Kidney (tissue), 14 donors: ENCODE data around the gene COQ7. TPM values are rescaled to one million over a fixed set of nuclear protein-coding genes. Genes with fewer than 3 reads are reported as not detected.

ENCODE experiments used
- DNase-seq, 5 donors: peaks; one replicate each; pipeline ENCODE4 v3.0.0-alpha.2; 2013 to 2020
- FAIRE-seq: peaks from 2 replicates; lab custom pipeline; 2012; peaks lifted over from hg19 to GRCh38; lab: Jason Lieb, UNC
- H3K27ac ChIP-seq, 2 donors: one replicate each; pipeline ENCODE4 v1.7.0; 2013; ENCODE audit warnings: low read depth in 2 of 2, low read length in 2 of 2, inconsistent platforms in 1 of 2
- H3K27me3 ChIP-seq: one replicate; pipeline ENCODE4 v1.7.1; 2013; ENCODE audit warnings: low read length, inconsistent platforms; ENCODE audit not compliant: control insufficient read depth, insufficient read depth
- H3K36me3 ChIP-seq, 3 donors: one replicate each; pipeline versions ENCODE4 v1.7.0 to v1.7.1; 2013; ENCODE audit warnings: low read length in 3 of 3, control low read depth in 1 of 3, inconsistent platforms in 1 of 3; ENCODE audit not compliant: insufficient read depth in 3 of 3, control insufficient read depth in 2 of 3
- H3K4me1 ChIP-seq, 3 donors: one replicate each; pipeline versions ENCODE4 v1.7.0 to v1.7.1; 2013; ENCODE audit warnings: low read length in 3 of 3, inconsistent platforms in 1 of 3, low read depth in 1 of 3; ENCODE audit not compliant: control insufficient read depth in 2 of 3, insufficient read depth in 2 of 3
- H3K4me3 ChIP-seq, 3 donors: one replicate each; pipeline versions ENCODE4 v1.7.0 to v1.8.1; 2013; ENCODE audit warnings: low read length in 3 of 3, control low read depth in 1 of 3, inconsistent platforms in 1 of 3
- H3K9ac ChIP-seq, 3 donors: one replicate each; pipeline versions ENCODE4 v1.7.0 to v1.7.1; 2013; ENCODE audit warnings: low read length in 3 of 3, control low read depth in 1 of 3, inconsistent platforms in 1 of 3
- H3K9me3 ChIP-seq, 3 donors: one replicate each; pipeline versions ENCODE4 v1.7.0 to v1.7.1; 2013; ENCODE audit warnings: low read length in 3 of 3, control low read depth in 1 of 3, inconsistent platforms in 1 of 3; ENCODE audit not compliant: control insufficient read depth in 2 of 3, insufficient read depth in 1 of 3
- CTCF ChIP-seq: IDR thresholded peaks from 3 replicates; pipeline ENCODE4 v1.5.1; 2012; ENCODE audit warnings: mild to moderate bottlenecking, moderate library complexity, borderline replicate concordance; ENCODE audit not compliant: insufficient read depth; ENCODE audit errors: extremely low read depth
- intact Hi-C: fragments of 100-400 bp; cut with DNase I; formaldehyde crosslinking; loops from one replicate; pipeline ENCODE4 v1.11.1; 2022
- polyA plus RNA-seq: library from polyadenylated mRNA; stranded (reverse); fragments of 350-450 nt; fragmentation: Illumina TruSeq; extraction: RNeasy Lipid Tissue Mini Kit (QIAGEN cat#74804); gene quantifications from one replicate; pipeline ENCODE4 v1.2.3, GENCODE V29; 2014; ENCODE audit warnings: low read depth, low replicate concordance; ENCODE audit not compliant: insufficient read depth
- total RNA-seq: library from RNA; stranded (reverse); fragmentation: NEBNext Ultra II Directional; extraction: Animal tissue kit (Norgen Biotek cat#: 25700); gene quantifications from one replicate; pipeline ENCODE4 v1.2.1, GENCODE V29; 2021
- donor health status: control.
- donor health status: control.
- donor health status: control.
- donor health status: control.
- donor health status: control.
- donor health status: DM: yes; HTN: yes; CAD: no.
- donor health status: Normal renal cell carcinoma (clear cell type).

The COQ7 gene
- total and polyA plus RNA-seq, 2 donors from 2014 or later, result 18.8 to 32.5 TPM

DNA sequence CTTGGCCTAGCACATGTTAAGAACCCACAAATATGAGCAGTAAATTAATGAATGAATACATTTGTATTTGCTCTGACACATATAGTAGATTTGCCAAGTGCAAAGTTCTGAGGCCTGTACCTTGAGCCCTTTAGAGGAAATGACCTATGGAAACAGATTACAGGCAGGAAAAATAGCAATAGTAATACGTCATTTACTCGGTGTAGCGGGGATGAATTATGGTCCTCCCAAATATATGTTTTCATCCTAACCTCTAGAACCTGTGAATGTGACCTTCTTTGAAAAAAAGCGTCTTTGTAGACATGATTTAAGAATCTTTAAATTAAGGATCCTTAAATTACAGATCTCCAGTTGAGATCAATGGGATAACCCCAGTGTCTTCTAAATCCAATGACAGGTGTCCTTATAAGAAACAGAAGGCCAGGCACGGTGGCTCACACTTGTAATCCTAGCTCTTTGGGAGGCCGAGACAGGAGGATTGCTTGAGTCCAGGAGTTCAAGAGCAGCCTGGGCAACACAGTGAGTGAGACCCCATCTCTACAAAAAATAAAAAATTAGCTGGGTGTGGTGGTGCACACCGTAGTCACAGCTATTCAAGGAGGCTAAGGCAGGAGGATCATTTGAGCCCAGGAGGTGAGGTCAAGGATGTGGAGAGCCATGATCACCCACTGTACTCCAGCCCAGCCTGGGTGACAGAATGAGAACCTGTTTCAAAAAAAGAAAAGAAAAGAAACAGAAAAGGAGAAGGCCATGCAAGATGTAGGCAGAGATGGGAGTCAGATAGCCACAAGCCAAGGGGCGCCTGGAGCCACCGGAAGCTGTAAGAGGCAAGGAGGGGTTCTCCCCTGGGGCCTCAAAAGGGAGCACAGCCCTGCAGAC lies 41.2 kb downstream of the COQ7 start:
- Histone ChIP-seq H3K9ac (no peak overlapping the region), H3K27ac (no peak overlapping the region), H3K36me3 (no peaks in the 10 kb centered on the region), H3K27me3 (no peaks in the 10 kb centered on the region), H3K9me3 (no peaks in the 10 kb centered on the region), H3K4me1 (peaks cover 0 to 11% (median 4%) of the 10 kb centered on the region in 3 donors), H3K4me3 (no peak overlapping the region)
- FAIRE-seq (no peak), DNase-seq (no peak)
- no peak for TF ChIP-seq CTCF
- intact Hi-C loops, result no loop called here

DNA sequence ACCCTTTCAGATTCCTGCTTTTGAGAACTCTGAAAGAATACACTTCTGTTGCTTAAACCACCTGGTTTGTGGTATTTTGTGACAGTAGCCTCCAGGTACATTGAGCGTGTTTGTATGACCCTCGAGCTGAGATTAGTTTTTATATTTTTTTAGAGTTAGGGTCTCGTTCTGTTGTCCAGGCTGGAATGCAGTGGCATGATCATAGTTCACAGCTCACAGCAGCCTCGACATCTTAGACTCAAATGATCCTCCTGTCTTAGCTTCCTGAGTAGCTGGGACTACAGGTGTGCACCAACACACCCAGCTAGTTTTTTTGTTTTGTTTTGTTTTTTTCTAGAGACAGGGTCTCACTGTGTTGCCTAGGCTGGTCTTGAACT lies 41.9 kb downstream of the COQ7 start:
- DNase-seq, result no peak
- Histone ChIP-seq H3K9me3 (no peaks in the 10 kb centered on the region), H3K27me3 (no peaks in the 10 kb centered on the region), H3K27ac (no peak overlapping the region), H3K9ac (no peak overlapping the region), H3K4me1 (peaks cover 0 to 11% (median 4%) of the 10 kb centered on the region in 3 donors), H3K36me3 (no peaks in the 10 kb centered on the region), H3K4me3 (no peak overlapping the region)
- no peak for TF ChIP-seq CTCF
- intact Hi-C loops, result no loop called here
- FAIRE-seq, result no peak

GRCh38 chr16:19110537-19111360 lies 43.3 kb downstream of the COQ7 start:
- no peak overlapping the region for H3K27ac ChIP-seq
- H3K27me3 ChIP-seq, result no peaks in the 10 kb centered on the region
- TF ChIP-seq CTCF, result no peak
- FAIRE-seq (no peak), DNase-seq (no peak)
- no peaks in the 10 kb centered on the region for H3K36me3 ChIP-seq
- H3K4me3 ChIP-seq, result no peak overlapping the region
- H3K9me3 ChIP-seq, result no peaks in the 10 kb centered on the region
- H3K4me1 ChIP-seq, result peaks cover 0 to 15% (median 0%) of the 10 kb centered on the region in 3 donors
- no peak overlapping the region for H3K9ac ChIP-seq
- intact Hi-C loops, result no loop called here
